Measurements from ENCODE around the gene SETMAR.

The SETMAR gene

GRCh38 chr3:4351872-4352271 lies 48.7 kb downstream of the SETMAR start:
- Histone ChIP-seq H3K9me3 (no peaks in the 10 kb centered on the region), H3K27me3 (no peaks in the 10 kb centered on the region), H3K4me1 (ENCODE audit: control insufficient read depth in 1 of 2, insufficient read depth in 1 of 2, low read depth in 1 of 2, low read length in 1 of 2) (peaks cover 0 to 4% of the 10 kb centered on the region in 2 experiments), H3K36me3 (no peaks in the 10 kb centered on the region), H3K4me3 (ENCODE audit: low read depth in 1 of 2, low read length in 1 of 2) (no peak overlapping the region), H3K27ac (no peak overlapping the region)
- TF ChIP-seq CTCF (IDR thresholded peaks at IDR 0.05) = no peak

GRCh38 chr3:4355401-4356219 lies 52.4 kb downstream of the SETMAR start:
- TF ChIP-seq CTCF (IDR thresholded peaks at IDR 0.05) = no peak
- peaks cover 0 to 4% of the 10 kb centered on the region in 2 experiments for H3K4me1 ChIP-seq (ENCODE audit: control insufficient read depth in 1 of 2, insufficient read depth in 1 of 2, low read depth in 1 of 2, low read length in 1 of 2)
- no peaks in the 10 kb centered on the region for H3K9me3 ChIP-seq
- no peaks in the 10 kb centered on the region for H3K27me3 ChIP-seq
- H3K36me3 ChIP-seq = no peaks in the 10 kb centered on the region
- H3K27ac ChIP-seq = no peak overlapping the region
- no peak overlapping the region for H3K4me3 ChIP-seq (ENCODE audit: low read depth in 1 of 2, low read length in 1 of 2)

- Histone ChIP-seq H3K9me3 (no peaks in the 10 kb centered on the region), H3K36me3 (no peaks in the 10 kb centered on the region), H3K27ac (no peak overlapping the region), H3K27me3 (no peaks in the 10 kb centered on the region), H3K4me1 (ENCODE audit: control insufficient read depth in 1 of 2, insufficient read depth in 1 of 2, low read depth in 1 of 2, low read length in 1 of 2) (no peaks in the 10 kb centered on the region), H3K4me3 (ENCODE audit: low read depth in 1 of 2, low read length in 1 of 2) (no peak overlapping the region)
- no peak for TF ChIP-seq CTCF (IDR thresholded peaks at IDR 0.05)
These were observed 53.0 kb downstream of the SETMAR start for GRCh38 chr3:4356220-4356540.

- Histone ChIP-seq H3K27me3 (no peaks in the 10 kb centered on the region), H3K4me1 (ENCODE audit: control insufficient read depth in 1 of 2, insufficient read depth in 1 of 2, low read depth in 1 of 2, low read length in 1 of 2) (no peaks in the 10 kb centered on the region), H3K4me3 (ENCODE audit: low read depth in 1 of 2, low read length in 1 of 2) (no peak overlapping the region), H3K27ac (no peak overlapping the region), H3K9me3 (no peaks in the 10 kb centered on the region), H3K36me3 (peaks cover 3% of the 10 kb centered on the region)
- TF ChIP-seq CTCF (IDR thresholded peaks at IDR 0.05) = no peak
These were observed 53.6 kb downstream of the SETMAR start for GRCh38 chr3:4356546-4357410.

GRCh38 chr3:4358273-4358672 lies 55.1 kb downstream of the SETMAR start:
- TF ChIP-seq CTCF (IDR thresholded peaks at IDR 0.05) = no peak
- H3K27ac ChIP-seq = no peak overlapping the region

More at GRCh38 chr3:4358273-4358672, 55.1 kb downstream of the SETMAR start:
- no peaks in the 10 kb centered on the region for H3K4me1 ChIP-seq (ENCODE audit: control insufficient read depth in 1 of 2, insufficient read depth in 1 of 2, low read depth in 1 of 2, low read length in 1 of 2)
- H3K36me3 ChIP-seq = peaks cover 8% of the 10 kb centered on the region
- no peaks in the 10 kb centered on the region for H3K9me3 ChIP-seq
- H3K4me3 ChIP-seq (ENCODE audit: low read depth in 1 of 2, low read length in 1 of 2) = no peak overlapping the region
- H3K27me3 ChIP-seq = no peaks in the 10 kb centered on the region

All from neutrophil (primary cell).